Measurements from ENCODE around the gene METAP1D.
"Not testable (repeated sequence)": the region's sequence is repeated elsewhere in the genome, so short reads cannot be mapped to it uniquely, and the experiment has no call there.

The METAP1D gene

DNA sequence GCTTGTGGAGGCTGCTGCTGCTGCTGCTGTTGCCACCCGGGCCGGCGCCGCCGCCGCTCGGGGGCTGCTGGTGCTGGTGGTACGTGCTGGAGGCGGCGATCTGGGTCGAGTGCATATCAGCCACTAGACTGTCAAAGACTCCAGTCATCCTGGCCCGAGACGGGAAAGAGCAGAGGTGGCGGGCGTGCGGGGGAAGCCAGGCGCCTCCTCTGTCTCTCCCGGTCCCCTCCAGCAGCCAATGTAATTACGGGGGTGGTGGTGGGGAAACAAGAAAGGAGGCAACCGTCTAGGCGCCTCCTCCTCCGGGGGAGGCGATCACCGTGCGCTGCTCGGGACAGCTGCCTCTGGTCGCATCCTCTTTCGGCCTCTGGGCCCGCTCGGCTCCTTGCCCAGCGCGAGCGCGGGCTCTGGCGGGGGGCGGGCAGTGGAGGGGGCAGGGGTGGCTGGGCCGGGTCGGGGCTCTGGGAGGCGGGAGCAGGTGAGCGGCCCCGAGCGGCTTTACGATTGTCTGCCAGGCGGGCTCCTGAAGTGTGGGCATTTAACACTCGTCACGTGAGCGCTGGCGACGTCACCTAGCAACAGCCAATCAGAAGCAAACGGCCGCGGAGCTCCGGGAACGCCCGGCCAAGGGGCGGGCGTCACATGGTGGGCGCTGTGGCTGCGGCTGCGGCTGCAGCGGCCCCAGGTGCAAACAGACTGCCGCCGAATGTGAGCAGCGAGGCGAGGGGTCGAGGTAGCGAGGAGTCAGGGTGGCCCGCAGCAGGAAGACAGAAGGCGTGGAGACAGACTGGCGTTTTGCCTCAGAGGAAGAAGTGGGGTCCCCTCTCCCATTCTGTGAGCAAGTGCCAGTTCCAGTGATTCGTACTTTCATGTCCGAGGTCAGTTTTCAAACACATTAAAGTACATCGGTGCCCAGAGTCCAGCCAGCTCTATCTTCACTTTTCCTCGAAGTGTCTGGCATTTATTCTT is 102.9 kb downstream of the METAP1D start, which contains the start of gene DLX2:
Gene DLX2 (minus strand): TSS at position 510 of the 969 bp plus-strand sequence. CDS start 362 bp downstream, at position 148.
- DNase-seq (ENCODE audit: low read depth): no peak

DNA sequence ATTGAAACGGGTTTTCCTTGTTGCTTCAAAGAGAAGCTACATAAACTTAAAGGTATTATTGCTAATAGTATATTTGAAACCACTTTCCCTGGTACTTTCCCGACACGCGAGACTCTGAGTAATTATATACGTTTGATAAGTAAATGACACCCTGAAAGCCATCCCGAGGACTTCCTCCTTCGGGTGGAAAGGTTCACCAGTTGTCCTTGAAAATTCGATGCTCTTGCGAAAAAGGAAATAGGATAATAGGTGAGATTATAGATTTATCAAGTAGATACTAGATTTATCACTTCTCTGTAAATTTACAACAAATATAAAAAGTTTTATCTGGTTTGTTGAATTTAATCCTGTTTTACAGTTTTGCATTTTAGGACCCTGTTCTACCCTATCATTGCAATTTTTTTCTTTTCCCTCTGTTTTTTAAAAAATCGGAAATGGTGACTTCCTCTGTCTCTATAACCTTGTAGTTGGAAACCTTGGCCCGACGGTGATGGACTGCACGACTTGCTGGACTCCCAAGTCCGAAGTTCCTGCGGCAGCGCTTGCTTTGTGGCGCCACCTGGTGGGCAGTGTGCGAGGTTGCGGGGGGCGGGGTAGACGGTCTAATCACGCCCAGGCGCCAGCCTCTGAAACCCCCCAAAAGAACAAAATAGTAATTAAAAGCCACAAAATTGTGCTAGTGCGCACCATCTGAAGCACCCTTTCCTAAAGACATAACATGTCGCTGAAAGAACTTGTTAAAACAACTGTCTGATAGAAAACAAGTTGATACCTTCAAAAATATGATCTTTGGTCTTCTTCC is 103.9 kb downstream of the METAP1D start:
- no peak for DNase-seq (ENCODE audit: low read depth)

DNA sequence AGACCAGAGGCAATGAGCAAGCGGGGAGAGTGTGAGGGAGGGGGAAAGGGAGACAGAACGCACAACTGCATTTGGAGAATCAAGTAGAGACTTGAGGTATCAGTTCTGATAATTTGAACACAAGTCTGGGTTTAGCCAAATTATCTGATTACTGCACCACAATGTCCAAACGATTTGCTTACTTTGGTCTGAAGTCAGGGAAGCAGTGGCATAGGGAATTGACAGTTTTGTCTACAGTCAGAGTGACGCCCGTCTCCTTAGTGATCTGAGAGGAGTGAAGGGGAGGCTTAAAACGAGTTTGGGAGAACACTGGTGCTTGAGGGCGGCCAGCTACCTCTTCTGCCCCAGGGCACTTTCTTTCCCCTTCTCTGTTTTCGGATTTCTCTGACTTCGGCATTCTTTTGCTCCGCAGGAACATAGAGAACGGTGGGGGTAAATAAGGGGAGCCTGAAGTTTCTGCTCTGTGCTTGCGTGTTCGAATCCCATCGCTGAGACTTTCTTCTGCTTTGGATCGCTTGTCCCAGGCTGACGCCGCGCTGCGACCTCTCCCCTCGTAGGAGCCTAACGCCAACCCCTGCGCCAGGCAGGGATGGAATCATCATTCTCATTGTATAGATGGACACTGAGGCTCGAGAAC is 105.8 kb downstream of the METAP1D start:
- no peak for DNase-seq (ENCODE audit: low read depth)

DNA sequence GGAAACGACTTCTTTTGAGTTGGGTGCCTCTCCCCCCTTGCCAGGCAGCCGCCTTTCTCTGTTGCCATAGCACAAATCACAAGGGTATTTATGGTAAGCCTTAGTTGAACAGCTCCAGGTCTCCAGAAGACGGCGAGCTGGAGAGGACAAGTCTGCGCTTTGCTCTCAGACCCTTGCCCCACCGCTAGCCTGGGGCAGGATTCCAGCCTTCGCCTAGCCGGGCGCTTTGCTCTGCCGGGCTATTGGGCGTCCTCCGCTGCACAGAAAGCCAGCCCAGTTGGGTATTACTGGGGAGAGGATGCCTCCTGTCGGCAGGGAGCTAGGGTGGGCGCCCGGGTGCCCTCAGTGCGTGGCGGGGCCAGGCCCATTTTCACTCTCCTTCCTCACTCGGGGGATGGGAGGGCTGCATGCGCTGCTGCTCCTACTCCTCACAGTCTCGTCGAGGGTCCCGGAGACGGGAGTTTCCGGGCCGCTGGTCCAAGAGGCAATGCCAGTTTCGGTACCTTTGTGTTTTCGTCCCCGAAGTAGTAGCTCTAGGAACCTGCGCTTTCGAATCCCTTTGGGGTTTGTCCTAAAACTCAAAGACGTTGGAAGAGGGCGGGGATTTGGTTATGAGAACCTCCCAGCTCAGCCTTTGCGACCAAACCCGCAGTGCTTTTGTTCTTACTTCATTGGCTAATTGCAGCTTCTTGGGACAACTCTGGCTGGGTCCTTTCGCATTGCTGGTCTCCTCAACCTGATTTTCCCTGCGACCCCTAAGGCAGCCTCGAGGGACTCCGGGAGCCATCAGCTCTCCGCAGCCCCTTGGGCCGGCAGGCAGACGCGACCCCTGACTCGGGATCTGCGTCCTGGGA is 106.6 kb downstream of the METAP1D start:
- no peak for DNase-seq (ENCODE audit: low read depth)

GRCh38 chr2:172107690-172108586 is 108.2 kb downstream of the METAP1D start:
- no peak for DNase-seq (ENCODE audit: low read depth)

GRCh38 chr2:172108587-172108930 is 108.8 kb downstream of the METAP1D start:
- no peak for DNase-seq (ENCODE audit: low read depth)

GRCh38 chr2:172109256-172109987 is 109.7 kb downstream of the METAP1D start:
- no peak for DNase-seq (ENCODE audit: low read depth)

- no peak for DNase-seq (ENCODE audit: low read depth)
Observed at GRCh38 chr2:172109988-172110811, 110.4 kb downstream of the METAP1D start.

DNA sequence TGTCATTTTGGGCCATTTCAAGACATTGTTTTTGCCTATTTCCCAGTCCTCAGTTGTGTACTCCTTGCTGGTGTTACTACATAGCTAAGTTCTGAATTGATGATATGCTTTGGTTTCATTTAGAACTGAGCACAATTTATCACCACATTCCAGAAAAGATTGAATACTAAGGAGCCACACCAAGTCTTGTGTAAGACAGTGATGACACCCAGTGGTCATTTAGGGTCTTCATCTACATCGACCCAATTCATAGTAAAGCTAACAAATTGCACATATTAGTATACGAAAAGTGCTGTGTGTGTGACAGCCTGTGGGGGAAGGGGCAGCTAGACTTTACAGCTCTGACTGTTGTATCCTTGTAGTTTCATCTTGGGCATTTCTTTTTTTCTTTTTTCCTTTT is 113.9 kb downstream of the METAP1D start:
- DNase-seq (ENCODE audit: low read depth): no peak

GRCh38 chr2:172114176-172114575 is 114.4 kb downstream of the METAP1D start:
- DNase-seq (ENCODE audit: low read depth): not testable (repeated sequence)

GRCh38 chr2:172114579-172114978 is 114.8 kb downstream of the METAP1D start:
- DNase-seq (ENCODE audit: low read depth): no peak

DNA sequence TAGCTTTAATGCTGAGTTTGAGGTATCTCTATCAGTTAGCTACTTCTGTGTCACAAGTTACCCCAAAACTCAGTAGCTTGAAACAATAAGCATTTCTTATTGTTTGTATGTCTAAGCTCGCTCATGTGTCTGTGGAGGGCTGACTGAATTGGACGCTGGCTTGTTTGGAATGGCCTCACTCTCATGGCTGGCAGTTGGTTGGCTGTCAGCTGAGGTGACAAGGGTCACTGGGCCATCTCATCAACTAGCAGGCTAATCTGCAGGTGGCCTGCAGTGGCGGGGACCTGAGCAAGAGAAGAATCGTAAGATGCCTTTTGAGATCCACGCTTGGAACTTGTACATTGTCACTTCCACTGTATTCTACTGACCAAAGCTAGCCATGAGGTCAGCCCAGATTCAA is 116.4 kb downstream of the METAP1D start:
- no peak for DNase-seq (ENCODE audit: low read depth)

DNA sequence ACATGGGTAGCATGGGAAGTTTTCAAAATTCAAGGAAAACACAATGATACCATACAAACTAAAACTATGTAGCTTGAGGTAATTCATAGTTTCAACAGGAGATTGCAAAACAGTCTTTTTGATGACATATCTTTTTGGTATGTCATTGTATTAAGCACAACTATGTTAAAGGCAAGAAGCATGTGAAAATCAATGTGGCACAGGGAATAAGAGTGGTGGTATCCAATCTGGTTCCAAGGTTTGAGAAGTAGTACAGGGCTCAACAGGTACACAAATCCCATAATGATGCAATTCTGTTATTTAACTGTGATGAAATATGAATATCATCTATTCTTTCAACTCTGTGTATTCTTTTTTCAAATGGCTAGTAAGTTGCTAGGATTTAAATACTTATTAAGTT is 119.3 kb downstream of the METAP1D start:
- DNase-seq (ENCODE audit: low read depth): no peak

DNA sequence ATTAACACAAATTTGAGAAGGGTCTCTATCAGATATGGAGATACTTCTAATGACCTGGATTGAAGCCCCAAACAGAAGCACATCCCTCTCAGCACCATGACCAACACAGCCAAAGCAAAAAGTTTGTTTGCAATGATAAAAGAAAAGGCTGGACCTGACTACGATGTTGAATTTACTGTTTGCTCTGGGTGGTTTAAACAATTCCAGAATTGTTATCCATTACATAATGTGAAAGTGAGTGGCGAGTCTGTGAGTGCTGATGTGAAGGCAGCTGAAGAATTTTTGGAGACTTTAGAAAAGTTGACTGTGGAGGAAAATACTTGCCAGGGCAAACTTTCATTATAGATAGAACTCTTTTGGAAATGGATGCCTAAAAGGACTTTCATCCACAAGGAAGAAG is 120.4 kb downstream of the METAP1D start:
- DNase-seq (ENCODE audit: low read depth): no peak

DNA sequence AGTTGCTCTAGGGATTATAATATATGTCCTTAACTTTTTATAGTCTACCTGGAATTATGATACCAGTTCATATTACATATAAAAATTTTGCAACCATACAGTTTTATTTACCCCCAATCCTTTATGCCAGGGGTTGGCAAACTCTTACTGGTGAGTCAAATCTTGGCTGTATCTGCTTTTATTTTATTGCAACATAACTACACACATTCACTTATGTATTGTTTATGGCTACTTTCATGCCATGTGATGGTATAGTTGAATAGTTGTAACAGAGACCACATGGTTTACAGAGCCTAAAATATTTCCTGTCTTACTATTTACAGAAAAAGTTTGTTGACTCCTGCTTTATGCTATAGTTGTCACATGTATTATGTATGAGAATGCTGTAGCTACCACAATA is 128.7 kb downstream of the METAP1D start:
- DNase-seq (ENCODE audit: low read depth): no peak

- DNase-seq (ENCODE audit: low read depth): no peak
Observed at GRCh38 chr2:172129404-172129803, 129.7 kb downstream of the METAP1D start.
